ENCODE measurements around the gene PCYOX1L.

PCYOX1L gene

DNA sequence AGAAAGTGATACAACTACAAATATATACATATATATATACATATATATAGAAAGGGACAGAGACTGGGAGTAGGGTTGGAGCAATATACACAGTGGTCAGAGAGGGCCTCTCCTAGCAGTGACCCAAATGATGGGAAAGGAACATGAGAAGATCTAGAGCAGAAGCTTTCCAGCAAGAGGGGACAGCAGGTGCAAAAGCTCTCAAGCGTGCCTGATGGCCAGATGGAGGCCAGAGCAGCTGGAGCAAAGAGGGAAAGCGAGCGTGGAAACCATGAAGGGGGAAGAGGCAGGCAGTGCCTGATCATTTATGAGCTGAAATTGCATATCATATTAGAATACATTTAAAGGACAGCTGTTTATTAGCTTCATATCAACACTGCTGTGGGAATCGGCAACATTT is 20.1 kb upstream of the PCYOX1L start:
- DNase-seq: no peak

GRCh38 chr5:149338364-149338763 is 19.5 kb upstream of the PCYOX1L start:
- no peak for DNase-seq

DNA sequence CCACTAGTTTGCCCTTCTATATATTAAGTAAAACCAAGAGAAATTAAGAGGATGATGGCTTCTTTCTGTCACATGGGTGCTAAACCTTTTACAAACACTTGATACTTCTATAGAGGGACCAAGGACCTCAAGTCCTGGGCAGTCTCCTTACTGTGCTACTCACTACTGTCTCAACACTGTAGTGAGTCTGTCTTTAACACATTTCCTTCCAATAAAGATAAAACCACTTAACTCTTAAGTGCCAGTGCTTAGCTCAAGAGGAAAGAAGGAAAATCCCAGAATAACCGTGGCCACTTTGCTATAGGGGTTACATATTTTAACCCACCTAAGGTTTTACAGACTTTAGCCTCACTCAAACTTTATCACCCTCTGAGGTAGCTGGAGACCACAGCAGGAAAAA is 16.9 kb upstream of the PCYOX1L start:
- no peak for DNase-seq

GRCh38 chr5:149341876-149342275 is 16.0 kb upstream of the PCYOX1L start:
- no peak for DNase-seq

GRCh38 chr5:149344151-149344550 is 13.7 kb upstream of the PCYOX1L start:
- no peak for DNase-seq

DNA sequence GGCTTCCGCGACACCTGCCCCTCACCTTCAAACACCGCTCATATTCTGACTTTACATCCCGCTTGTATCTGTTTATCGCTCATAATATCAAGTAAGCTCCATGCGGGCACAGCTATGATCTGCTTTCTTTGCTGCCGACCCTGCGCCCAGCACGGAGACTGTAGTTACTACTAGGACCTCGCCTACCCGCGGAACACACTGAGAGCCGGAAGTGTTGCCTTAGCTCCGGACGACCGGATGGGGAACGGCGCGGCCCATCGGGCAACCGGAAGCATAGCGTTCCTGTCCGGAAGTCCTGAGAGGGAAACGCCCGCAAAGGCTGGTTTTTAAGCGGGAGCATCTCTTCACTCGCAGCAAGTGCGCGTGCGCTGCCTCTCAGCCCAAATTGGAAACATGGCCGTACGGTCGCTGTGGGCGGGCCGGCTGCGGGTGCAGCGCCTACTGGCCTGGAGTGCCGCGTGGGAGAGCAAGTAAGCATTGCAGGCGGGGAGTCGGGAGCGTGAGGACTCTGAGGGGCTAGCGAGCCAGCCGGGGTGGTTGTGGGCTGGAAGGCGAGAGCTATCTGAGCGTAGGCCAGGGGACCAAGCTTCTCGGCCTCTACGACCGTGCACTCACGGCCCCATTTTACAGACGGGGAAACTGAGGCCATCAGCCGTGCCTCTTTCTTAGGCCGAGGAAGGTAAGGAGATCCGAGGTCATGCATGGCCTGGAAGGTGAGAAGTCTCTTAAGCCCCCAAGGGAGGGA is 12.5 kb upstream of the PCYOX1L start, which contains the start of gene GRPEL2:
TSS of gene GRPEL2 (plus strand) at position 353 of the 745 bp plus-strand sequence. CDS start at position 394, 41 bp downstream.
- DNase-seq: peak; percentile 95

- DNase-seq: no peak
Measured at GRCh38 chr5:149345892-149346222, 12.0 kb upstream of the PCYOX1L start.

GRCh38 chr5:149348518-149348917 is 9.3 kb upstream of the PCYOX1L start:
- DNase-seq: no peak

DNA sequence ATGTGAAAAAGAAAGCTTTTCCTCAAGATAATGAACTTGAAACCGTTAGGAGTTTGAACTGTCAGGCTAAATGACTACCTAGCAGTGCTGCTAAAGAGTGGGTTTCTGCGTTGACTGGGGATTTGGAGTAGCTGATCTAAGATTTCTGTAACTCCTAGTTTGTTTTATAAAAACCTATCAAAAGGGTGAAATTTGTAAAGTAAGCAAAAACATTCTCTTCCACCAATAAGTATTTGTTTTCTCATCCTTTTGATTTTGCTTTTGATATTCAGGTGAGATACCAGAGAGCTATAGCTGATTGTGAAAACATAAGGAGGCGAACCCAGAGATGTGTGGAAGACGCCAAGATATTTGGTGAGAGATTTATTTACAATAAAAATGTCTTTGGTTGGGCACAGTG is 8.5 kb upstream of the PCYOX1L start:
- no peak for DNase-seq

- no peak for DNase-seq
Measured at GRCh38 chr5:149352169-149352568, 5.7 kb upstream of the PCYOX1L start.

DNA sequence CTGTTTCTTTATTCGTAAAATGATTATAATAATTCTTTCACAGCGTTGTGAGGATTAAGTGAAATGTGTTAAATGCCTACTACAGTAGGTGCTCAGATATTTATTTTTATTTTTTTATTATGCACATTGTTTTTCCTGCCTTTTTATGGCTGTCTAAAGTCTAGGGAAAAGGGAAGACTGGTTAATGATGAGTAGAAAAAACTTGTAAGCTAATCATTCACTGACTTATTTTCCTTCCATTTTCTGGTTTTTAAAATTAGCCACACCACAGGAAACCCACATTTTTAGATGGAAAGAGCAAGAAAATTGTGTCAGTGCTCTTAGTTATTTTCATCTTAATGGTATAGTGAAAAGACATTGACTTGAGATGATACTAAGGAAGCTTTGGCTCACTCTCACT is 3.9 kb upstream of the PCYOX1L start:
- no peak for DNase-seq

- DNase-seq: peak in 1 of 2 experiments; percentile 51
Measured at GRCh38 chr5:149355688-149356087, 2.2 kb upstream of the PCYOX1L start.

- DNase-seq: peak; percentile 40 to 43
Measured at GRCh38 chr5:149356391-149356790, 1.5 kb upstream of the PCYOX1L start.

DNA sequence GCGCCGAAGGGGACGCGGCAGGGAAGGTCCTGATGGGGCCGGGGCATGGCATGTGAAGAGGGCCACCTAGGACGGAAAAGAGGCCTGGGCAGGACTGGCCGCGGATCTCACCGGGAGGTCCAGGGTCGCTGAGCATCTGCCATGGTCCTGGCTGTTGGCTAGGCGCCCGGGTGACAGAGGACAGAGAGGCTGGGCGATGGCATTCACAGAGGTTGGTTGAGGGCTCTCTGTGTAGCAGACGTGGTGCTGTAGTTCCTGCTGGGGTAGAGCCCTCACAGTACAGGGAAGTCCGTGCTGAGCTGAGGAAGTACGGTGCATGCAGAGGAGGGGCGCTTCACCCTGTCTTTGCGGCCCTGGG is 427 bp downstream of the PCYOX1L start:
- DNase-seq: peak; percentile 41 to 54

DNA sequence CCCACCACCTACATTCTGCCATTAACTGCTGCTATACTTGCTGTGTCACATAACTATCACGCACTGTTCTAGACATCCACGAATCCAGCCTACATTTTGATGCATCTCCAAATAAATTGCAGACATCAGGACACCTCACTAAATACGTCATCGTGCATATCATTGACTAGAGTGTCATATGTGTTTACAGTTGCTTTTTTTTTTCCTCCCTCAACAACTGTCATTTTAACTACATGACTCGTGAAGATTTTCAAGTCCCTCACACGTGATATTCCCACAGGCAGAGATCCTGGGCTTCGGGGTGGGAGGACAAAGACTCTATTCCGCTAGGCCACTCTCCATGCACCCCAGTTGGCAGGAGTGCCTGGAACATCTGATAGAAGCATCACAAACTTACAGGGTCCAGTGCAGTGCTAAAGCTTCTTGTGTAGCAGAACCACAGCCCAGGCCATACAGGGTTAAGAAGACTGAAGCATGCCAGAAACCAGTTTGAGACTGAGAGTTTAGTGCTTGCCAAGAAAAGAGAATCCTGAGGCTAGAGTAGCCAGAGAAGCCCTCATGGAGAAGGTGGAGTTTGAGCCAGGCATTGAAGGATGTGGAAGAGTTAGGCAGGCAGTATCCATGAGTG is 1.1 kb downstream of the PCYOX1L start:
- no peak for DNase-seq

DNA sequence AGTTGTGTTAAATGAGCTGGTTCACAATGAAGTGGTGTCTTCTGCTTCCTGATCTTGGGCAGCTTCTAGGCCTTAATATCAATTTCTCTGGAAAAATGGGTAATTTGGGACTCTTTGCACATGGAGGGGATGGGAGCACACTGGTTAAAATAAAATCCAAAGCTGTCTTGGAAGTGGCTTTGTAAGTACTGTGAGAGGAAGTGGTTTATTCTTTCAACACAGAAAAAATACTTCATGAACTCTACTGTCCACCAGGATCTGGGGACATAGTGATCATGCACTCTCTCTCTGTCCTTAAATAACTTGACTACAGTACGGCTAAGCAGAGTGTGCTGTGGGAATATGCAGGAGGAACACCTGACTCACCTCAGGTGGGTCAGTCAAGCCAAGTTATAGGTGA is 2.4 kb downstream of the PCYOX1L start:
- DNase-seq: no peak

DNA sequence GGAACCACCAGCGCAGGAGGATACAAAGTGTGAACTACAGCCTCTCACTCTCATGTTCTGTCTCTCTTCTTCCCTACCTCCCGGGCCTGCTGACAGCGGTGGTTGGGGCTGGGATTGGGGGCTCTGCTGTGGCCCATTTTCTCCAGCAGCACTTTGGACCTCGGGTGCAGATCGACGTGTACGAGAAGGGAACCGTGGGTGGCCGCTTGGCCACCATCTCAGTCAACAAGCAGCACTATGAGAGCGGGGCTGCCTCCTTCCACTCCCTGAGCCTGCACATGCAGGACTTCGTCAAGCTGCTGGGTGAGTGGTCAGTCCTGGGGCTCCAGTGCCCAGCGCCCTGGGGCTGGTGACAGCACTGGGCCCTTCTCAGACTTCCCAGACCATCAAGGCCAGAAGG is 4.7 kb downstream of the PCYOX1L start:
- no peak for DNase-seq

DNA sequence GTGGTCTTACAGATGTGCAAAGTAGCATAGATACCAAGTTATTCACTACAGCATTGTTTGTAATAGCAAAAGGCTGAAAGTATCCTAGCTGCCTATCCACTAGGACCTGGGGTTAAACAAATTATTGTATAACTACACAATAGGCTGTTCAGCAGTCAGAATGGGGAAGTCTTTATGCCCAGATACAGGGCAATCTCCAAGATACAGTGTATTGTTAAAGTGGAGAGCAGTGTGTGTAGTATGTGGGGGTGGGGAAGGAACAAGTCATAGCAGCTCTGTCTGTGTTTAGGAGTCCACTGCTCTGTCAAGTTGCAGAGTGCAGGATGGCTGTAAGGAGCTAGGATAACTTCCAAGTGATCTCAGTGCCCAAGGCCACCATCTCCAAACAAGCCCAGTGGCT is 5.5 kb downstream of the PCYOX1L start:
- no peak for DNase-seq

- no peak for DNase-seq
Measured at GRCh38 chr5:149363936-149364335, 6.1 kb downstream of the PCYOX1L start.

DNA sequence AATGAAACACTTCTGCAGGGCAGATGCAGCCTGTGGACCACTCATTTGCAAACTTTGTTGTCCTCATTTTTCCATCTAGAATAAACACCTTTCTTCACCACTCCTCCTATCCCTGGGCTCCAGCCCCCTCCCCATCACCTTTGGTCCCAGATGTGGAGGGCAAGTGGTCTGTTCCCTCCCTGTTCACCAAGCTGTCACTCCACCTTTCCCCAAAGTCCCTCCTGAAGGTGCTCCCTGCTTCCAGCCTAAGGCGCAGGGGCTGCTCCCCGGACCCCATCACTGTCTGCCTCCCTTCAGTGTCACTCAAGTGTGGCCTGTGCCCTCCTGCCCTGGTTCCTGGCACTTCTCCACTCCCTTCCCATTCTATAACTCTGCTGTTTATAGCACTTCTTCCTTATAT is 6.9 kb downstream of the PCYOX1L start:
- no peak for DNase-seq

GRCh38 chr5:149365418-149365817 is 7.6 kb downstream of the PCYOX1L start:
- DNase-seq: no peak

DNA sequence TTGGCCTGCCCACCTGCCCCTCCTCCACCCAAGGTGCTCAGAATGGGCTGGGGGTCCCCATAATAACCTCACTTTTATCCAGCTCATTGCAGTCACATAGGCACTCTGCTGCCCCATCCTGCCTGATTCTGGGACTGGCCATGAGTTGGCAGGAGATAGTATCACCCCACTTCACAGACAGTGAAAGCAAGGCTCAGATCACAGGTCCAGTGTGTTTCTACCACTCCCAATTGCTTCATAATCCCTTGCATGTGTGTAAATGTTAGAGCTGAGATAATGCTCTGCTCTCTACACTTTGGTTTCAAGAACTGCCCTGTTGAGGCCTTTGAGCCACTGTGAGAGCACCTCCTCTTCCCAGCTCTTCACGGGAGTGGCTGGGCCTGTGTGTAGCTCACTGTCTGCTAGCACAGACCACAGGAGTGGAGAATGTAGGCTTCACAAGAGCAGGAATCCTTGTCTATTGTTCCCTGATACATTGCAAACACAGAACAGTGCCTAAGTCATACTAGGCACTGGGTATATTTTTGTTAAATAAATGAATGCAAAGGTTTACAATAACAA is 8.4 kb downstream of the PCYOX1L start:
- DNase-seq: no peak

DNA sequence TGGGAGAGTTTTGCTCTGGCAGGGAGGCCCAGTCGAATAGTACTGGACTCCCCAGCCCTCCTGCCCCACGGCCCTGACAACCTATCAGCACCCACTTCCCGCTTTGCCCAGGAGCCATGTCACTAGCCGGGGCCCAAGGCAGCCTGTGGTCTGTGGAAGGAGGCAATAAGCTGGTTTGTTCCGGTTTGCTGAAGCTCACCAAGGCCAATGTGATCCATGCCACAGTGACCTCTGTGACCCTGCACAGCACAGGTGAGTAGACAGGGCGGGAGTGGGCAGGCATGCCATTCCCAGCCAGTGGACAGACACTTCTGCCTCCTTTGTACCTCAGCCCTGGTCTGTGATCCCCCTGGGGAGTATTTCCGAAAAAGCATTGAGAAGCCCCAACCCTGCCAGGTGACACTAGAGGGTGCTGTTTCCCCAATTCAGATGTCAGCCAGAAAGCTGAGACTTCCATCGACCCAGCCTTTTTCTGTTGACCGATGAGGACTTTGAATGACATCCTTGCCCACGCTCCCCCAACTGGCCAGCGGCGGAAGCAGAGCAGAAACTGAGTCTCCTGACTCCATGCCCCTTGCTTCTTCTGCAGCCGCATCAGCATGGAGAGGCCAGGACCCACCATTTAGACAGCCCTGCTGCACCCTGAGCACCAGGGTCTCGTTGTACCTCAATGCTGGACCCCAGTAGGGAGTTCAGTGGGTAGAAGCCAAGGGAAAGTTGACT is 9.6 kb downstream of the PCYOX1L start:
- DNase-seq: peak; percentile 65 to 68

Measured in activated T-cell treated with anti-CD3 and anti-CD28 coated beads, Interleukin-2, amount 50 U/mL, for 48 hours (primary cell).